KBM-7 (cell line): Measurements from ENCODE around the gene SPAG6.
"Not testable (repeated sequence)": the region's sequence is repeated elsewhere in the genome, so short reads cannot be mapped to it uniquely, and the experiment has no call there.

Source experiments
- DNase-seq: peaks from one replicate; pipeline ENCODE4 v3.0.0-alpha.2; 2015
- in situ Hi-C: fragments of 300-500 bp; cut with MboI; formaldehyde crosslinking; loops from 2 replicates; pipeline ENCODE4 v1.14.3; 2020; ENCODE audit warnings: low sequenced_read_pairs, low pct_unique_long_range_greater_than_20kb, mixed read lengths

Gene SPAG6

DNA sequence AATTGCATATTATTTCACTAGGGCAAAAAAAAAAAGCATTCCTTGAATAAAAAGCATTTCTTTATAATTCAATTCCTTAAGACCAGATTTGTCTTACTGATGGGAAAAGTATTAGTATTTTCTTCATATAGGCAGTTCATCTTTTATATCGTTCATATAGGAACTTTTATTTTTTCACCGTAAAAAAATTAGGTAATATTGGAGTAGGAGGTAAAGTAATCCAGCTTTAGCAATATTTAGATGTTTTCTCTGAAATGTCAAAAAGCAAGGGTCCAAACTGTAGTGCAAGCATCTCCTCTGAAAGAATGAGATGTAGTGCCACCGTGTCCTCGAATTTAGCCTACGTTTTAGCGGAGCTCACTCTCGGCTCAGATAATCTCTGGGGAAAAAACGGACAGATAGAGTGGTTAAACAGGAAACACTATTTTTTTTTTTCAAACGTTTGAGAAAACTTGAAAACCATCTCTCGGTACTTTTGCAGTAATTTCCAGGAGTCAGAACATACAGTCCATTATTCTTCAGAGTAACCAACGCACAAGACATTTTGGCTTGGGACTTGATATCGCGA lies 5.5 kb upstream of the SPAG6 start:
- no peak for DNase-seq
- in situ Hi-C loops, result no loop called here

DNA sequence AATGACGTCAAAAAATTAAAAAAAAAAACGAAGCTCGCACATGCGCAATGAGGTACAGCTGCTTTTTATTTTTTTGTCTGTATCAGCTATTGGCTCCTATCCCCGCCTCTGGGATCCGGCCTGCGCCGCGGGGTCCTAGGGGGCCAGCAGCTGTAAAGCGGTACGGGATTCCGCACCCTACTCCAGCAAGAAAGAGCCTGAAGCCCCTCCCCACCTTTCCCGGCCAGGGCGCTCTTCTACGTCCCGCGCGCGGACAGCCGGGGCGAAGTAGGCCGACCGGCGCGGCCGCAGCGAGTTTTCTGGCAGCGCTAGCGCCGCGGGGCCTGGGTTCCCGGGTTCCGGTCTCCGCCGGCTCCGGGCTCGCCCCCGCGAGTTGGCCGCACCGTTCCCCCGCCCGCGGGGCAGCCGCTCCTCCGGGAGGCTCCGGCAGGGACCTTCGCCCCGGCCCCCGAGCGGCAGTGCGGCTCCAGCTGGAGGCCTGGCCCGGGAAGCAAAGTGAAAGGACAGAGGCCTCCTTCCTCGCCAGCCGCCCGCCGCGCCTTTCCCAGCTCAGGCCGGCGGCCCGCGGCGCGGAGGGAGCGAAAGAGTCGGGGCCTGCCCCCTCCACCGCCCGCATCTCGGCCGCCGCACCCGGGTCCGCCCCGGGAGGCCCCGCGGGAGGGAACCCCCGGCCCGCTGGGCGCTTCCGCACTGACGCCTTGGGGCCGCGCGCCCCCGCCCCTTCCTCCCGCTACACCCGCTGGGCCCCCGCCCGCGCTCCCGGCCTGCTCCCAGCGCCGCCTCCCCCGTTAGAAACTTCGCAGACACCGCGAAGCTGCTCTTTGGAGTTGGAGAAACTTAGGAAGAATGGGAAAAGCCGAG lies 4.7 kb upstream of the SPAG6 start:
- in situ Hi-C loops, result no loop called here
- peak; percentile 88 for DNase-seq

DNA sequence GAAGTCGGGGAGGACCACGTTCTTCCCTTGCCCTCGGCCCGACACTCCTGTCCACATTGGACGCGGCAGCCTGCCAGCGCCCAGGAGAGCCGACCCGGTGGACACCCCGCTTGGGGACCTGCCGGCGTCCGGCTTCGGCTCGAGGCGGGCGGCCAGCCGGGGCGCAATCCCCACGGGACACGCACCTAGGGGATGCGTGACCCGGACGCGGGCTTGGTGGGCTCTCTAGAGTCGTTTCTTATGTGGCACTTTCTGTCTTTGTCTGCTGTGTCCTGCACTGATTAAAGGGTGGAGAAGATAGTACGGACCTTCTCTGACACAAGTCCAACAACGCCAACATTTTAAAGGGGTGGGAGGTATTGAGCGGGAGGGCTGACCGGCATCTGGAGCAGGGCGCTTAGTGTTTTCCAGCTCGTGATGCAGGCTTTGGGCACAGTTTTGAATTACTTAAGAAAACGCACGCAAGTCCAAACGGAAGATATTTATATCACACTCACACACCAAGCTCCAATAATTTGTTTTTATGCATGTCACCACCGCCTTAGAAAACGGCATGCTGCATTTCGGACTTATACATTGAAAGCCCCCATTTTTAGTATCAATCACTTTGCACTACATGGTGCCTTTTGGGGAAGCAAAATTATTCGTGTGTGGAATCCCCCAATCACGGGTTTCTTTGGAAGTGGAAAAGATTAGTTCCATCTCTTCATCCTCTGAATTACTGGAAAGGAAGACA lies 3.9 kb upstream of the SPAG6 start:
- DNase-seq, result no peak
- in situ Hi-C loops, result no loop called here

GRCh38 chr10:22341926-22342196 lies 3.4 kb upstream of the SPAG6 start:
- DNase-seq, result no peak
- in situ Hi-C loops, result no loop called here

GRCh38 chr10:22342421-22342820 lies 2.9 kb upstream of the SPAG6 start:
- in situ Hi-C loops, result no loop called here
- no peak for DNase-seq

- in situ Hi-C loops, result no loop called here
Measured at GRCh38 chr10:22343731-22344130, 1.6 kb upstream of the SPAG6 start.

GRCh38 chr10:22344249-22344648 lies 1.0 kb upstream of the SPAG6 start:
- in situ Hi-C loops, result no loop called here
- no peak for DNase-seq

More at GRCh38 chr10:22343731-22344130, 1.6 kb upstream of the SPAG6 start:
- no peak for DNase-seq

- in situ Hi-C loops, result no loop called here
- no peak for DNase-seq
Measured at GRCh38 chr10:22344781-22345300, 455 bp upstream of the SPAG6 start.

DNA sequence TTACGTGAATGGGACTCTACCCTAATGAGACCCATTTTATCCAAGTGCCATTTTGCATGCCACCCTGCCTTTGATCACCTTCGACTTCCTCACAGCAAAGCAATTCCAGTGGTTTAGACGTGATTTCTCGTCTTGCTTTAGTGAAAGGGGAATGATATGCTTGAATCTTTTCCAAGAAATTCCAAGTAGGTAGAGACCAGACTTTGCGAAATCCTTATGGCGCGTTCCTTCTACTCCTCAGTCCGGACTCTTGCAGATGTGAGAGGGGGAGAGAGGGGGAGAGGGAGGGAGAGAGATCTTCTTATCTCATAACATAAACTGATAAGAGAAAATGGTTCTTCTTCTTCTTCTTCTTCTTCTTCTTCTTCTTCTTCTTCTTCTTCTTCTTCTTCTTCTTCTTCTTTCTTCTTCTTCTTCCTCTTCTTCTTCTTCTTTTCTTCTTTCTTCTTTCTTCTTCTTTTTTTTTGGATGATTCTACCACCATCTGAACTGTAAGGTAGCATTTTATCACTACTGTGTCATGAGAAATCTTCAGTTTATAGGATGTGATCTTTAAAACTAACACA lies 883 bp downstream of the SPAG6 start:
- no peak for DNase-seq
- in situ Hi-C loops, result no loop called here

GRCh38 chr10:22349755-22350154 lies 4.5 kb downstream of the SPAG6 start:
- DNase-seq, result no peak
- in situ Hi-C loops, result no loop called here

DNA sequence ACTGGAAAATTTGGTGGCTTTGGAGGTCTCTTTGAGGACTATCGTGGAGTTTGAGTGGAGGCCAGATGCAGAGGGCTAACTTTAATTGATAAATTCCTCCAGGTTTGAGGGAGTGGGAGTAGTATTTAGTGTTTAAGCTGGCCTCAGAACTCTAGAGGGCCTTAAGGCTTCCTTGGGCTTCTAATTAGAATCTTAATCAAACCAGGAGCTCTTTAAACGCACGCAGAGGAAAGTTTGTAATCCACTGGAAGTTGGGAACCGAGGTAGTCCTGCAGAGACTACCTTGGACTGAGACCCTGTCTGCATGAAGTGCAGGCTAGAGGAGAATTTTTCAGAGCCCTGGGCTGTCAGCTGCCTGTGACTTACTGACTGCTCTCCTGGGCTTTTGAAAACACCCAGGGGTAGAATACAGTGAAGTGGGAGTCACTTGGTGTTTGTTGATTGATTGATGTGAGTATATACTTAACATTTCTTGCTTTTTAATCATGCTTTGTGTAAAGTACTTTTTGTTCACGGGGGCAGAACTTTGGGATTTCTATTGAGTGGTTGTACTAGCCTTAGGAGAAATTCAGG lies 5.9 kb downstream of the SPAG6 start:
- DNase-seq, result no peak
- in situ Hi-C loops, result no loop called here

DNA sequence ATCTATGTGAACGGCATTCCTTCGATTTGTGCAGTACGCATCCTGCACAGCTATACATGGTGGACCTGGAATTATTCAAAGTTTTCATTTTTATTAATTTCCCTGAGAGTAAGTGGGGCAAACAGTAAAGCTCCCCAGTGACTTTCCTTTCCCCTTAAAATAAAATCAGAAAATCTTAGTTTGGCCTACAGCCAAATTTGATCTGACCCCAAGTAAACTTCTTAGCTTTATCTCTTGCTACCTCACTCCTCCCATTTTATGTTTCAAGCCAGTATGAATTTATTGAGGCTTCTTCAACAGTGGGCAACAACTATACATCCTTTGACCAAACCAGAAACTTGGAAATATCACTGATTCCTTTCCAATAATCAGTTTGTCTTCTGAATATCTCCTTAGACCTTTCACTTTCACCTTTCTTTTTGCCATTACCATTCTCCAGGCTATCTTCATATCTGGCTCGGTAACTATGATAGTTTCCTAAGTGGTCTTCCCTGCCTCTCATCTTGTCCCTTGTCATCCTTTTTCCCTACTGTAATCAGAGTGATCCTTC lies 11.1 kb downstream of the SPAG6 start:
- in situ Hi-C loops, result no loop called here

DNA sequence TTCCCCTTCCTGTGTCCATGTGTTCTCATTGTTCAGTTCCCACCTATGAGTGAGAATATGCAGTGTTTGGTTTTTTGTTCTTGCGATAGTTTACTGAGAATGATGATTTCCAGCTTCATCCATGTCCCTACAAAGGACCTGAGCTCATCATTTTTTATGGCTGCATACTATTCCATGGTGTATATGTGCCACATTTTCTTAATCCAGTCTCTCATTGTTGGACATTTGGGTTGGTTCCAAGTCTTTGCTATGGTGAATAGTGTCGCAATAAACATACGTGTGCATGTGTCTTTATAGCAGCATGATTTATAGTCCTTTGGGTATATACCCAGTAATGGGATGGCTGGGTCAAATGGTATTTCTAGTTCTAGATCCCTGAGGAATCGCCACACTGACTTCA lies 12.5 kb downstream of the SPAG6 start:
- DNase-seq, in situ Hi-C loops: not testable (repeated sequence)

More for the DNA sequence above, 11.1 kb downstream of the SPAG6 start:
- no peak for DNase-seq

- DNase-seq, result no peak
- in situ Hi-C loops, result no loop called here
Measured at GRCh38 chr10:22363305-22363704, 18.0 kb downstream of the SPAG6 start.

DNA sequence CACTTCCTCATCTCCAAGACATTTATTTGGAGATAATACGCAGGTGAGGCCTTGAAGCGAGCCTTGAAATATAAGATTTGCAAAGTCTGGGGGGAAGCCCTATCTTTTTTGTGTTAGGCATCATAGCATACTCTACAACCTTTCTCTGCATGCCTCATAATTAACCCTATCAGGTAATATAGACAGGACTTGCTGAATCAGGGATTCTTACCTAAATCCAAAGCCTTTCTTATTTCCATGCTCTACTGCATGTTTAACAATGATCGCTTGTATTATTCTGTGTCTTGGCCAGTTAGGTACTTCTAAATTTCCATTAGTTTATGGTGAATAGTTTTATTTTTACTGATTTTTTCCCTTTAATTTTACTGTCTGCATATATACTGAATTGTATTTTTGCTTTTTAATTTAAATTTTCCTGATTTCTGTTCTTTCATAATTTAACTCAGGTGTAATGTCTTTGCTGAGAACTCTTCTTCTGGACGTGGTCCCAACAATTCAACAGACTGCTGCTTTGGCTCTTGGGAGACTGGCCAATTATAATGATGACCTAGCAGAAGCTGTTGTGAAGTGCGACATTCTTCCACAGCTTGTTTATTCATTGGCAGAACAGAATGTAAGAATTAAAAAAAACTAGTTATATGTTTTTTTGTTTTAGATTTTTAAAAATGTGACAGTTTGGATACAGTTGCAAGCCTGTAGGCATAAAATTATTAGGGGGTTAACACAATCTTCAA lies 19.3 kb downstream of the SPAG6 start:
- no peak for DNase-seq
- in situ Hi-C loops, result no loop called here

- DNase-seq, result peak; percentile 35
Measured at GRCh38 chr10:22365233-22365632, 19.9 kb downstream of the SPAG6 start.

DNA sequence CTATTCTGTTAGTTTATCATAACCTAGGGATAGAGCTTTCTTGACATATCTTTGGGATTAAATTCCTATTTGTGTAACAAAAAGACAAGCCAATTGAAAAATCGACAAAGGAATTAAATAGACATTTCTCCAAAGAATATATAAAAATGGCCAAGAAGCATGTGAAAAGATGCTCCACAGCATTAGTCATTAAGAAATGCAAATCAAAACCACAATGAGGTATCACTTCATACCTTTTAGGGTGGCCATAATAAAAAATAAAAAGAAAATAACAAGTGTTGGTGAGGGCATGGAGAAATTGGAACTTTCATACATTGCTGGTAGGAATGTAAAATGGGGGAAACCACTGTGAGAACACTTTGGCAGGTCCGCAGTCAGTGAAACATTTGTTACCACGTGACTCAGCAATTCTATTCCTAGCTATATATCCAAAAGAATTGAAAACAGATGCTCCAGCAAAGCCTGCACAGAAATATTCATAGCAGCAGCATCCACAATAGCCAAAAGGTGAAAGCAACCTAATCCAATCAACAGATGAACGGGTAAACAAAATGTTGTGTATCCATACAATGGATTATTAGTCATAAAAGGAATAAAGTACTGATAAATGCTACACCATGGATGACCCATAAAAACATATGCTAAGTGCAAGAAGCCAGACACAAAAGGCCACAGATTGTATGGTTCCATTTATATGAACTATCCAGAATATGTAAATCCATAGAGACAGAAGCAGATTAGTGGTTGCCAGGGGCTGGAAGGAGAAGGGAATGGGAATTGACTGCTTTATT lies 20.5 kb downstream of the SPAG6 start:
- no peak for DNase-seq
- in situ Hi-C loops, result no loop called here

More at GRCh38 chr10:22365233-22365632, 19.9 kb downstream of the SPAG6 start:
- in situ Hi-C loops, result no loop called here

- in situ Hi-C loops, result no loop called here
- DNase-seq, result no peak
Measured at GRCh38 chr10:22366435-22366703, 21.1 kb downstream of the SPAG6 start.
